Body of pancreas (tissue), 4 donors: ENCODE measurements around the gene BRME1. TPM values are rescaled to one million over a fixed set of nuclear protein-coding genes. Genes with fewer than 3 reads are reported as not detected.

Experiments used
- ATAC-seq: fragments of 150-250 bp; one replicate; pipeline ENCODE4 v1.9.1; 2016
- DNase-seq, 4 donors: peaks; one replicate each; pipeline ENCODE4 v3.0.0-alpha.2; 2019
- H3K27ac ChIP-seq, 4 donors: fragments of 200-600 bp; sonication (generic); 1 replicate in 3 of 4; 2 replicates in 1 of 4; pipeline versions ENCODE4 v1.5.1 to v1.6.1; 2016 to 2019; ENCODE audit warnings: mild to moderate bottlenecking in 1 of 4, mixed read lengths in 1 of 4, moderate library complexity in 1 of 4
- H3K27me3 ChIP-seq, 2 donors: fragments of 200-600 bp; sonication (generic); one replicate each; pipeline ENCODE4 v1.6.0; 2016; ENCODE audit warnings: mild to moderate bottlenecking in 1 of 2
- H3K36me3 ChIP-seq, 2 donors: fragments of 200-600 bp; sonication (generic); replicated peaks in 1 of 2; 2 replicates each; pipeline ENCODE4 v1.5.1; 2016; ENCODE audit warnings: low read depth in 2 of 2; ENCODE audit not compliant: insufficient read depth in 1 of 2
- H3K4me1 ChIP-seq: fragments of 200-600 bp; sonication (generic); one replicate; pipeline ENCODE4 v1.6.0; 2016
- H3K4me3 ChIP-seq, 2 donors: fragments of 200-600 bp; sonication (generic); 1 replicate in 1 of 2; 2 replicates in 1 of 2; pipeline ENCODE4 v1.5.1; 2016 to 2019
- H3K9me3 ChIP-seq, 3 donors: fragments of 200-600 bp; sonication (generic); 1 replicate in 2 of 3; 2 replicates in 1 of 3; pipeline ENCODE4 v1.5.1; 2016
- POLR2A ChIP-seq, 3 donors: fragments of 450-650 bp; IDR thresholded peaks; one replicate each; pipeline ENCODE4 v1.6.1; 2016; ENCODE audit warnings: antibody characterized with exemption in 3 of 3, mild to moderate bottlenecking in 2 of 3
- WGBS, 2 donors: methylation state at CpG; one replicate each; pipeline ENCODE4 v1.1.5; 2017; 5-methylcytosine and 5-hydroxymethylcytosine counted together
- intact Hi-C: fragments of 100-400 bp; cut with DNase I; formaldehyde crosslinking; loops from one replicate; pipeline ENCODE4 v1.15.1; 2023
- total RNA-seq, 2 donors: library from RNA; depleted of rRNA; stranded (reverse); fragments of >200 nt; gene quantifications; one replicate each; pipeline ENCODE4 v1.1.0, GENCODE V29; 2016
- TF ChIP-seq, protein P1 (sequence below), 7 experiments: fragments of 450-650 bp in 4 of 7; fragments of 200-600 bp in 3 of 7; sonication (generic) in 3 of 7; IDR thresholded peaks; one replicate each; pipeline ENCODE4 v1.5.1; 2016 to 2019; ENCODE audit warnings: antibody characterized with exemption in 7 of 7

Gene BRME1
- total RNA-seq, 2 donors from 2014 or later, result 3.0 to 4.9 TPM

GRCh38 chr19:13865571-13866462 is 40.1 kb downstream of the BRME1 start:
- peak; percentile 10 for ATAC-seq
- Histone ChIP-seq H3K9me3 (no peaks in the 10 kb centered on the region), H3K36me3 (no peaks in the 10 kb centered on the region), H3K4me3 (peak overlapping the region; percentile 0 to 24), H3K27ac (peak overlapping the region in 2 of 4 donors; percentile 4 to 56), H3K4me1 (peaks cover 27% of the 10 kb centered on the region), H3K27me3 (no peaks in the 10 kb centered on the region)
- DNase-seq, result peak in 2 of 4 donors; percentile 46 to 48
- TF ChIP-seq POLR2A (IDR thresholded peaks at IDR 0.05), result peak in 2 of 3 donors; percentile 14 to 23
- TF ChIP-seq, protein P1, sequence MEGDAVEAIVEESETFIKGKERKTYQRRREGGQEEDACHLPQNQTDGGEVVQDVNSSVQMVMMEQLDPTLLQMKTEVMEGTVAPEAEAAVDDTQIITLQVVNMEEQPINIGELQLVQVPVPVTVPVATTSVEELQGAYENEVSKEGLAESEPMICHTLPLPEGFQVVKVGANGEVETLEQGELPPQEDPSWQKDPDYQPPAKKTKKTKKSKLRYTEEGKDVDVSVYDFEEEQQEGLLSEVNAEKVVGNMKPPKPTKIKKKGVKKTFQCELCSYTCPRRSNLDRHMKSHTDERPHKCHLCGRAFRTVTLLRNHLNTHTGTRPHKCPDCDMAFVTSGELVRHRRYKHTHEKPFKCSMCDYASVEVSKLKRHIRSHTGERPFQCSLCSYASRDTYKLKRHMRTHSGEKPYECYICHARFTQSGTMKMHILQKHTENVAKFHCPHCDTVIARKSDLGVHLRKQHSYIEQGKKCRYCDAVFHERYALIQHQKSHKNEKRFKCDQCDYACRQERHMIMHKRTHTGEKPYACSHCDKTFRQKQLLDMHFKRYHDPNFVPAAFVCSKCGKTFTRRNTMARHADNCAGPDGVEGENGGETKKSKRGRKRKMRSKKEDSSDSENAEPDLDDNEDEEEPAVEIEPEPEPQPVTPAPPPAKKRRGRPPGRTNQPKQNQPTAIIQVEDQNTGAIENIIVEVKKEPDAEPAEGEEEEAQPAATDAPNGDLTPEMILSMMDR (IDR thresholded peaks at IDR 0.05), result no peak
- WGBS, 2 donors, result 2 to 11% methylated on average over 6 to 47 of the region's 82 CpGs
- intact Hi-C loops, result loop anchor here (5.0 kb wide), 1 partner anchor 269 kb away; no protein-coding TSS in a partner anchor

GRCh38 chr19:13864667-13865570 is 41.0 kb downstream of the BRME1 start:
- H3K4me1 ChIP-seq, result peaks cover 27% of the 10 kb centered on the region

DNA sequence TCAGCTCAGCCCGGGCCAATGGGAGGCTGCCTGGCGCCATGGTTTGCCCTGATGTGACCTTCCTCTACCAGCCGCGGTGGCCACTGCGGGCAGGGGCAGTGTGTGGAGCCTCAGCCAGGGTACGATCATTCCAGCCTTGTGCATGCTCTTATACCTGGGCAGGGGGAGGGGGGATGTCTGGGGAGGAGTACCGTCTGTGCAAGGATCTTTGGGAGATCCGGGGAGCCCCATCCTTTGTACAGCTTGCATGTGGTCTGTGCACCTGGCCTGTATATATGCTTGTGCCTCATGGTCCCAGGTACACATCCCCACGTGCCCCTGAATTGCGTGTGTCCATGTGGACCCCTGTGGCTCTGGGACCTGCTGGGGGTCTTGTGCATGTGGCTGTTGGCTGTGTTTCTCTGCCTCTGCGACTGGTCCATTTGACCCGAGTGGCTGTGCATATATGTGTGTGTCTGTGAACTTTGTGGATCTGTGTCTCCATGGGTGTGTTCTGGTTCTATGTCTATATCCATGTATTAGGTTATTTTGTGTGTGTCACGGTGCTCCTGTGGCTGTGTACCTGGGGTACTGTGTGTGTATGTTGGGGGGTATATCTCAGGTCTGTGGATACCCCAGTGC is 41.8 kb downstream of the BRME1 start:
- intact Hi-C loops, result loop anchor here (5.0 kb wide), 1 partner anchor 77 kb away; no protein-coding TSS in a partner anchor
- H3K36me3 ChIP-seq, result no peaks in the 10 kb centered on the region
- no peaks in the 10 kb centered on the region for H3K27me3 ChIP-seq
- H3K27ac ChIP-seq, result peak overlapping the region in 1 of 4 donors; percentile 8
- TF ChIP-seq, protein P1 (IDR thresholded peaks at IDR 0.05), result no peak
- TF ChIP-seq POLR2A (IDR thresholded peaks at IDR 0.05), result no peak
- H3K9me3 ChIP-seq, result no peaks in the 10 kb centered on the region
- WGBS, 2 donors, result 32 to 49% methylated on average over 5 to 13 of the region's 13 CpGs
- peak in 1 of 4 donors; percentile 24 for DNase-seq
- H3K4me3 ChIP-seq, result no peak overlapping the region
- H3K4me1 ChIP-seq, result peaks cover 27% of the 10 kb centered on the region
- no peak for ATAC-seq

More at GRCh38 chr19:13864667-13865570, 41.0 kb downstream of the BRME1 start:
- no peaks in the 10 kb centered on the region for H3K36me3 ChIP-seq
- DNase-seq (peak in 1 of 4 donors; percentile 19), ATAC-seq (no peak)
- no peaks in the 10 kb centered on the region for H3K27me3 ChIP-seq
- intact Hi-C loops, result loop anchor here (5.0 kb wide), 2 partner anchors 78 to 268 kb away; no protein-coding TSS in a partner anchor
- peak overlapping the region in 3 of 4 donors; percentile 8 to 44 (median 17) for H3K27ac ChIP-seq
- WGBS, 2 donors, result 13 to 20% methylated on average over 12 to 64 of the region's 113 CpGs
- no peak overlapping the region for H3K4me3 ChIP-seq
- no peaks in the 10 kb centered on the region for H3K9me3 ChIP-seq
- no peak for TF ChIP-seq POLR2A (IDR thresholded peaks at IDR 0.05)
- TF ChIP-seq, protein P1 (IDR thresholded peaks at IDR 0.05), result no peak

DNA sequence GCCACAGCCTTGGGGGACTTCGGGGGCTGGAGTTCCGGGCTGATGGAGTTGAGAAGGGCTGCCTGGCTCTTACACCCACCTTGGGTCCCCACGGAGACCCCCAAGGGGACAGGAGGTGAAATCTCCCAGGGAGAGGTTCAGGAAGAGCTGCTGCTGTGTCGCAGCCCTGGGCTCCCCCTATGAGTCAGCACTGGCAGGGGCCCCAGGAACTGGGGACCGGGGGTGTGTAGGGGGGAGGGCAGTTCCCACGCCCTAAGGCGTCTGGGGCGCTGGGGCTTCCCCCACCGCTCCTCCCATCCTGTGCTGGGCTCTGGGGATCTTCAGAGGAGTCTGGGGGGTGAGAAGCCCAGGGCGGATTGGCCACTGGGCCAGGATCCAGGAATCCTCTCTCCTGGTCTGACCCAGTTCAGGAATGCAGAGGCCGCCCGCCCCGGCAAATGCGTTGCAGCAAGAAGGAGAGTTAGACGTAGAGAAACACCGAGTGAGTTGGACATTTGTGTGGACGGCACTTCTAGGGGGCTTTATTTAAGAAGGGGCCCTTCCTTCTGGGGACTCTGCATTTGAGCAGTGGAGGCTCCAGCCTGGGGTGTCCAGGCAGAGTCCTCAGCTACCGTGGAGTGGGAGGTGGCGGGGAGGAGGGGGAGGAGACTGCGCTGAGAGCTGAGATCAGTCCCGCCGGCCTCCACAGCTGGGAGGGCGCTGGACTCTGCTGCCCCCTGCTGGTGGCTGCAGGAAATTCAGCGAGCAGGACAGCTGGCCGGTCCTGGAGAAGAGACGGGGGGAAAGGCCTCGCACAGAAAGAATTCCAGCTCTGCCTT is 44.0 kb downstream of the BRME1 start:
- peak; percentile 93 to 94 (median 94) for DNase-seq
- Histone ChIP-seq H3K36me3 (no peaks in the 10 kb centered on the region), H3K9me3 (no peaks in the 10 kb centered on the region), H3K27me3 (no peaks in the 10 kb centered on the region), H3K4me1 (peaks cover 27% of the 10 kb centered on the region), H3K27ac (peak overlapping the region; percentile 81 to 90 (median 84)), H3K4me3 (no peak overlapping the region)
- TF ChIP-seq, protein P1 (IDR thresholded peaks at IDR 0.05), result peak; percentile 96 to 99 (median 99)
- peak; percentile 11 to 66 (median 51) for TF ChIP-seq POLR2A (IDR thresholded peaks at IDR 0.05)
- intact Hi-C loops, result loop anchor here (5.0 kb wide), 1 partner anchor 75 kb away; no protein-coding TSS in a partner anchor
- peak; percentile 89 for ATAC-seq
- 3% methylated on average over 18 to 27 of the region's 27 CpGs for WGBS, 2 donors
